Transverse colon (tissue), 3 donors: ENCODE data around the gene INAFM2.

Experiments
- EP300 ChIP-seq: sonication (generic); formaldehyde crosslinking; IDR thresholded peaks from one replicate; pipeline ENCODE4 v1.6.1; 2017; ENCODE audit warnings: antibody characterized with exemption, low read depth
- TF ChIP-seq, protein P1 (sequence below), 5 experiments: fragments of 200-600 bp in 3 of 5; fragments of 450-650 bp in 2 of 5; sonication (generic) in 3 of 5; IDR thresholded peaks; 1 replicate in 2 of 5; 2 replicates in 3 of 5; pipeline ENCODE4 v1.5.1; 2016 to 2017; ENCODE audit warnings: antibody characterized with exemption in 5 of 5, inconsistent platforms in 3 of 5, mild to moderate bottlenecking in 2 of 5, moderate library complexity in 1 of 5

DNA sequence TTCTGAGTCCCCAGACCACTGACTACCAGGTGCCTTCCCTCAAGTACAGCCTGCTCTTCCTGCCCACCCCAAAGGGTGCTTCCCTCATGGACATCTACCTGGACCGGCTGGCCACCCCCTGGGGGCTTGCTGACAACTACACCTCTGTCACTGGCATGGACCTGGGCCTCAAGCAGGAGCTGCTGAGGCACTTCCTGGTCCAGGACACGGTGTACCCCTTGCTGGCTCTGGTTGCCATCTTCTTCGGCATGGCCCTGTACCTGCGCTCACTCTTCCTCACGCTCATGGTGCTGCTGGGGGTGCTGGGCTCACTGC lies 43.8 kb downstream of the INAFM2 start:
- TF ChIP-seq, protein P1, sequence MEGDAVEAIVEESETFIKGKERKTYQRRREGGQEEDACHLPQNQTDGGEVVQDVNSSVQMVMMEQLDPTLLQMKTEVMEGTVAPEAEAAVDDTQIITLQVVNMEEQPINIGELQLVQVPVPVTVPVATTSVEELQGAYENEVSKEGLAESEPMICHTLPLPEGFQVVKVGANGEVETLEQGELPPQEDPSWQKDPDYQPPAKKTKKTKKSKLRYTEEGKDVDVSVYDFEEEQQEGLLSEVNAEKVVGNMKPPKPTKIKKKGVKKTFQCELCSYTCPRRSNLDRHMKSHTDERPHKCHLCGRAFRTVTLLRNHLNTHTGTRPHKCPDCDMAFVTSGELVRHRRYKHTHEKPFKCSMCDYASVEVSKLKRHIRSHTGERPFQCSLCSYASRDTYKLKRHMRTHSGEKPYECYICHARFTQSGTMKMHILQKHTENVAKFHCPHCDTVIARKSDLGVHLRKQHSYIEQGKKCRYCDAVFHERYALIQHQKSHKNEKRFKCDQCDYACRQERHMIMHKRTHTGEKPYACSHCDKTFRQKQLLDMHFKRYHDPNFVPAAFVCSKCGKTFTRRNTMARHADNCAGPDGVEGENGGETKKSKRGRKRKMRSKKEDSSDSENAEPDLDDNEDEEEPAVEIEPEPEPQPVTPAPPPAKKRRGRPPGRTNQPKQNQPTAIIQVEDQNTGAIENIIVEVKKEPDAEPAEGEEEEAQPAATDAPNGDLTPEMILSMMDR (IDR thresholded peaks at IDR 0.05) = no peak
- TF ChIP-seq EP300 = no peak
